HCT116 (cell line): ENCODE results near the gene LAMC3. TPM values are rescaled to one million over a fixed set of nuclear protein-coding genes. Genes with fewer than 3 reads are reported as not detected.

Experiments
- ATAC-seq: fragments of 200-7000 bp; cut with Tn5 transposase; 2 replicates; pipeline ENCODE4 v1.9.1; 2020; ENCODE audit warnings: mild to moderate bottlenecking, moderate library complexity
- BruUV-seq: library from RNA; stranded (reverse); fragments of 400-500 nt; replicated peaks from 2 replicates; lab custom pipeline; 2021; lab: Mats Ljungman, UMichigan
- CTCF ChIA-PET: fragments of 300-600 bp; sonication (Branson Sonifier 250); formaldehyde crosslinking; loops from one replicate; lab custom pipeline; 2021; ENCODE audit warnings: antibody characterized with exemption; lab: Charles Lee
- POLR2A ChIA-PET: fragments of 300-600, 350-600 bp; sonication (Branson Sonifier 250); formaldehyde crosslinking; loops from one replicate; lab custom pipeline; 2021; ENCODE audit warnings: antibody characterized with exemption; lab: Charles Lee
- RAD21 ChIA-PET, 2 experiments: fragments of 300-600 bp; sonication (Branson Sonifier 250); formaldehyde crosslinking; loops; one replicate each; lab custom pipeline; 2023; ENCODE audit warnings: low total read pairs in 2 of 2; ENCODE audit not compliant: uncharacterized antibody in 2 of 2, unreplicated experiment in 2 of 2, low non-redundant PET in 1 of 2; lab: Charles Lee
- DNase-seq: peaks from one replicate; pipeline ENCODE4 v3.0.0-alpha.2; 2010; ENCODE audit warnings: low read depth, low spot score
- H2AFZ ChIP-seq: fragments of 200-600 bp; shearing (Covaris generic), sonication (generic); 2 replicates; pipeline ENCODE4 v1.6.1; 2017; ENCODE audit warnings: low read depth, mixed run types, mixed read lengths, antibody characterized with exemption, low read length; ENCODE audit not compliant: poor library complexity, severe bottlenecking
- H3K27ac ChIP-seq: 2 replicates; pipeline ENCODE4 v1.5.1; 2012; ENCODE audit warnings: low read depth, low read length
- H3K27me3 ChIP-seq: fragments of 200-600 bp; sonication (generic); 2 replicates; pipeline ENCODE4 v1.6.1; 2016; ENCODE audit warnings: mixed run types, low read length, mixed read lengths; ENCODE audit not compliant: insufficient read depth
- H3K36me3 ChIP-seq, 2 experiments: fragments of 200-500 bp in 1 of 2; fragments of 200-600 bp in 1 of 2; sonication (Bioruptor generic) in 1 of 2; sonication (generic) in 1 of 2; 2 replicates each; pipeline versions ENCODE4 v1.5.1 to v1.6.1; 2014 to 2016; ENCODE audit warnings: low read length in 2 of 2, inconsistent platforms in 1 of 2, mixed read lengths in 1 of 2, mixed run types in 1 of 2; ENCODE audit not compliant: insufficient read depth in 2 of 2, control insufficient read depth in 1 of 2
- H3K4me1 ChIP-seq, 2 experiments: fragments of 200-600 bp in 1 of 2; sonication (generic) in 1 of 2; 2 replicates each; pipeline versions ENCODE4 v1.5.1 to v1.6.1; 2012 to 2017; ENCODE audit warnings: low read length in 2 of 2, inconsistent platforms in 1 of 2, mild to moderate bottlenecking in 1 of 2, mixed read lengths in 1 of 2, mixed run types in 1 of 2, moderate library complexity in 1 of 2; ENCODE audit not compliant: insufficient read depth in 2 of 2, control insufficient read depth in 1 of 2
- H3K4me2 ChIP-seq: fragments of 200-600 bp; sonication (generic); 2 replicates; pipeline ENCODE4 v1.6.1; 2017; ENCODE audit warnings: mixed run types, low read length, mixed read lengths
- H3K4me3 ChIP-seq, 2 experiments: fragments of 200-600 bp in 1 of 2; sonication (generic) in 1 of 2; replicated peaks in 1 of 2; 2 replicates each; pipeline ENCODE4 v1.5.1; 2011 to 2016; ENCODE audit warnings: low read length in 2 of 2, control low read depth in 1 of 2, low read depth in 1 of 2, mild to moderate bottlenecking in 1 of 2, mixed read lengths in 1 of 2, mixed run types in 1 of 2
- H3K79me2 ChIP-seq: fragments of 200-600 bp; sonication (generic); 2 replicates; pipeline ENCODE4 v1.6.1; 2017; ENCODE audit warnings: mild to moderate bottlenecking, mixed run types, low read length, moderate library complexity, mixed read lengths; ENCODE audit not compliant: insufficient read depth
- H3K9ac ChIP-seq: fragments of 200-600 bp; sonication (generic); 2 replicates; pipeline ENCODE4 v1.6.1; 2016; ENCODE audit warnings: low read length, mixed read lengths
- H3K9me2 ChIP-seq: fragments of 200-600 bp; sonication (generic), shearing (Covaris generic); 2 replicates; pipeline ENCODE4 v1.6.1; 2017; ENCODE audit warnings: mixed run types, mild to moderate bottlenecking, moderate library complexity; ENCODE audit not compliant: insufficient read depth
- H3K9me3 ChIP-seq, 2 experiments: fragments of 200-500 bp in 1 of 2; fragments of 200-600 bp in 1 of 2; sonication (Bioruptor generic) in 1 of 2; sonication (generic) in 1 of 2; 2 replicates each; pipeline ENCODE4 v1.6.1; 2014 to 2017; ENCODE audit warnings: low read length in 2 of 2, mixed read lengths in 2 of 2, inconsistent platforms in 1 of 2, low read depth in 1 of 2, mild to moderate bottlenecking in 1 of 2, mixed run types in 1 of 2, moderate library complexity in 1 of 2; ENCODE audit not compliant: control insufficient read depth in 1 of 2, insufficient read depth in 1 of 2
- H4K20me1 ChIP-seq: fragments of 200-600 bp; sonication (generic), shearing (Covaris generic); 2 replicates; pipeline ENCODE4 v1.6.1; 2017; ENCODE audit warnings: mixed run types, mild to moderate bottlenecking, moderate library complexity; ENCODE audit not compliant: insufficient read depth
- ATF3 ChIP-seq: IDR thresholded peaks from 2 replicates; pipeline ENCODE4 v1.6.1; 2012
- CBX3 ChIP-seq: IDR thresholded peaks from 2 replicates; pipeline ENCODE4 v1.6.1; 2012; ENCODE audit warnings: low read depth
- CEBPB ChIP-seq: IDR thresholded peaks from 2 replicates; pipeline ENCODE4 v1.6.1; 2012; ENCODE audit warnings: low read depth
- EZH2 ChIP-seq: fragments of 200-600 bp; sonication (generic); IDR thresholded peaks from 2 replicates; pipeline ENCODE4 v1.6.1; 2017; ENCODE audit warnings: antibody characterized with exemption, mixed run types
- FOSL1 ChIP-seq: IDR thresholded peaks from 2 replicates; pipeline ENCODE4 v1.6.1; 2012; ENCODE audit warnings: low read depth
- JUND ChIP-seq: IDR thresholded peaks from 2 replicates; pipeline ENCODE4 v1.6.1; 2012
- POLR2A ChIP-seq: IDR thresholded peaks from 2 replicates; pipeline ENCODE4 v1.7.0; 2011; ENCODE audit warnings: borderline replicate concordance; ENCODE audit not compliant: insufficient read depth, insufficient read length; ENCODE audit errors: extremely low read depth
- POLR2AphosphoS5 ChIP-seq: IDR thresholded peaks from 2 replicates; pipeline ENCODE4 v1.6.1; 2011; ENCODE audit warnings: mild to moderate bottlenecking, low read depth, low read length, moderate library complexity
- RAD21 ChIP-seq: IDR thresholded peaks from 2 replicates; pipeline ENCODE4 v1.6.1; 2012; ENCODE audit warnings: low read depth, mild to moderate bottlenecking
- SIN3A ChIP-seq: IDR thresholded peaks from 2 replicates; pipeline ENCODE4 v1.6.1; 2012; ENCODE audit warnings: low read depth
- SP1 ChIP-seq: IDR thresholded peaks from 2 replicates; pipeline ENCODE4 v1.6.1; 2012; ENCODE audit warnings: low read depth
- SRF ChIP-seq: IDR thresholded peaks from 2 replicates; pipeline ENCODE4 v1.6.1; 2012; ENCODE audit warnings: low read depth
- TCF7L2 ChIP-seq: IDR thresholded peaks from 2 replicates; pipeline ENCODE4 v1.7.0; 2011; ENCODE audit warnings: borderline replicate concordance, inconsistent platforms; ENCODE audit not compliant: insufficient read depth, insufficient read length; ENCODE audit errors: extremely low read depth
- YY1 ChIP-seq: IDR thresholded peaks from 2 replicates; pipeline ENCODE4 v1.6.1; 2011; ENCODE audit warnings: low read length, low read depth, moderate library complexity, mild to moderate bottlenecking; ENCODE audit not compliant: insufficient replicate concordance; ENCODE audit errors: extremely low read depth
- ZFX ChIP-seq: fragments of 450-650 bp; IDR thresholded peaks from 2 replicates; pipeline ENCODE4 v1.6.1; 2017
- intact Hi-C: fragments of 100-400 bp; cut with micrococcal nuclease; formaldehyde crosslinking; loops from 2 replicates; pipeline ENCODE4 v1.10.0; 2022
- total RNA-seq: library from RNA; stranded (reverse); gene quantifications from one replicate; pipeline ENCODE4 v1.2.1, GENCODE V29; 2021; ENCODE audit not compliant: unreplicated experiment
- TF ChIP-seq, protein P1 (sequence below): IDR thresholded peaks from 2 replicates; pipeline ENCODE4 v1.6.1; 2012; ENCODE audit warnings: low read depth
- TF ChIP-seq, protein P2 (sequence below), 3 experiments: fragments of 200-600 bp in 1 of 3; sonication (generic) in 1 of 3; IDR thresholded peaks in 2 of 3; conservative IDR thresholded peaks in 1 of 3; 2 replicates each; pipeline ENCODE4 v1.5.1; 2012 to 2017; ENCODE audit warnings: low read depth in 2 of 3, low read length in 2 of 3, antibody characterized with exemption in 1 of 3, borderline replicate concordance in 1 of 3, control low read depth in 1 of 3, mild to moderate bottlenecking in 1 of 3, mixed read lengths in 1 of 3, mixed run types in 1 of 3, moderate library complexity in 1 of 3; ENCODE audit not compliant: insufficient read depth in 1 of 3
- TF ChIP-seq, protein P3 (sequence below): IDR thresholded peaks from 2 replicates; pipeline ENCODE4 v1.6.1; 2012
- TF ChIP-seq, protein P4 (sequence below): IDR thresholded peaks from 2 replicates; pipeline ENCODE4 v1.6.1; 2011; ENCODE audit warnings: mild to moderate bottlenecking, low read length, moderate library complexity; ENCODE audit not compliant: insufficient replicate concordance; ENCODE audit errors: extremely low read depth

Gene LAMC3
- total RNA-seq, 1 experiment from 2014 or later: 7.7 TPM

GRCh38 chr9:131038256-131039128, 29.5 kb downstream of the LAMC3 start:
- BruUV-seq: no TSS peak
- H3K4me1 ChIP-seq: no peaks in the 10 kb centered on the region
- ATAC-seq (no peak), DNase-seq (no peak)
- H3K36me3 ChIP-seq: no peaks in the 10 kb centered on the region
- H3K27ac ChIP-seq: no peak overlapping the region
- H4K20me1 ChIP-seq: no peaks in the 10 kb centered on the region
- H3K4me2 ChIP-seq: no peak overlapping the region
- intact Hi-C loops: no loop called here
- no peak overlapping the region for H3K9ac ChIP-seq
- POLR2A ChIA-PET: no interaction called here
- no peak overlapping the region for H3K4me3 ChIP-seq
- H3K79me2 ChIP-seq: no peaks in the 10 kb centered on the region
- RAD21 ChIA-PET: interaction anchor here in 1 of 2 experiments (0.6 kb wide), 1 partner anchor 20 kb away, joined by 3 read pairs; no protein-coding TSS in a partner anchor
- no peaks in the 10 kb centered on the region for H3K27me3 ChIP-seq
- H3K9me2 ChIP-seq: no peaks in the 10 kb centered on the region
- CTCF ChIA-PET: interaction anchor here (1.0 kb wide), 1 partner anchor 8 kb away, joined by 3 read pairs; no protein-coding TSS in a partner anchor
- H2AFZ ChIP-seq: no peak overlapping the region
- H3K9me3 ChIP-seq: no peaks in the 10 kb centered on the region
- TF ChIP-seq YY1: no peak
- no peak for TF ChIP-seq POLR2AphosphoS5
- no peak for TF ChIP-seq TCF7L2
- no peak for TF ChIP-seq EZH2
- TF ChIP-seq JUND: no peak
- TF ChIP-seq CEBPB: no peak
- TF ChIP-seq SIN3A: no peak
- TF ChIP-seq, protein P1, sequence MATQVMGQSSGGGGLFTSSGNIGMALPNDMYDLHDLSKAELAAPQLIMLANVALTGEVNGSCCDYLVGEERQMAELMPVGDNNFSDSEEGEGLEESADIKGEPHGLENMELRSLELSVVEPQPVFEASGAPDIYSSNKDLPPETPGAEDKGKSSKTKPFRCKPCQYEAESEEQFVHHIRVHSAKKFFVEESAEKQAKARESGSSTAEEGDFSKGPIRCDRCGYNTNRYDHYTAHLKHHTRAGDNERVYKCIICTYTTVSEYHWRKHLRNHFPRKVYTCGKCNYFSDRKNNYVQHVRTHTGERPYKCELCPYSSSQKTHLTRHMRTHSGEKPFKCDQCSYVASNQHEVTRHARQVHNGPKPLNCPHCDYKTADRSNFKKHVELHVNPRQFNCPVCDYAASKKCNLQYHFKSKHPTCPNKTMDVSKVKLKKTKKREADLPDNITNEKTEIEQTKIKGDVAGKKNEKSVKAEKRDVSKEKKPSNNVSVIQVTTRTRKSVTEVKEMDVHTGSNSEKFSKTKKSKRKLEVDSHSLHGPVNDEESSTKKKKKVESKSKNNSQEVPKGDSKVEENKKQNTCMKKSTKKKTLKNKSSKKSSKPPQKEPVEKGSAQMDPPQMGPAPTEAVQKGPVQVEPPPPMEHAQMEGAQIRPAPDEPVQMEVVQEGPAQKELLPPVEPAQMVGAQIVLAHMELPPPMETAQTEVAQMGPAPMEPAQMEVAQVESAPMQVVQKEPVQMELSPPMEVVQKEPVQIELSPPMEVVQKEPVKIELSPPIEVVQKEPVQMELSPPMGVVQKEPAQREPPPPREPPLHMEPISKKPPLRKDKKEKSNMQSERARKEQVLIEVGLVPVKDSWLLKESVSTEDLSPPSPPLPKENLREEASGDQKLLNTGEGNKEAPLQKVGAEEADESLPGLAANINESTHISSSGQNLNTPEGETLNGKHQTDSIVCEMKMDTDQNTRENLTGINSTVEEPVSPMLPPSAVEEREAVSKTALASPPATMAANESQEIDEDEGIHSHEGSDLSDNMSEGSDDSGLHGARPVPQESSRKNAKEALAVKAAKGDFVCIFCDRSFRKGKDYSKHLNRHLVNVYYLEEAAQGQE: no peak
- TF ChIP-seq, protein P2, sequence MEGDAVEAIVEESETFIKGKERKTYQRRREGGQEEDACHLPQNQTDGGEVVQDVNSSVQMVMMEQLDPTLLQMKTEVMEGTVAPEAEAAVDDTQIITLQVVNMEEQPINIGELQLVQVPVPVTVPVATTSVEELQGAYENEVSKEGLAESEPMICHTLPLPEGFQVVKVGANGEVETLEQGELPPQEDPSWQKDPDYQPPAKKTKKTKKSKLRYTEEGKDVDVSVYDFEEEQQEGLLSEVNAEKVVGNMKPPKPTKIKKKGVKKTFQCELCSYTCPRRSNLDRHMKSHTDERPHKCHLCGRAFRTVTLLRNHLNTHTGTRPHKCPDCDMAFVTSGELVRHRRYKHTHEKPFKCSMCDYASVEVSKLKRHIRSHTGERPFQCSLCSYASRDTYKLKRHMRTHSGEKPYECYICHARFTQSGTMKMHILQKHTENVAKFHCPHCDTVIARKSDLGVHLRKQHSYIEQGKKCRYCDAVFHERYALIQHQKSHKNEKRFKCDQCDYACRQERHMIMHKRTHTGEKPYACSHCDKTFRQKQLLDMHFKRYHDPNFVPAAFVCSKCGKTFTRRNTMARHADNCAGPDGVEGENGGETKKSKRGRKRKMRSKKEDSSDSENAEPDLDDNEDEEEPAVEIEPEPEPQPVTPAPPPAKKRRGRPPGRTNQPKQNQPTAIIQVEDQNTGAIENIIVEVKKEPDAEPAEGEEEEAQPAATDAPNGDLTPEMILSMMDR (IDR thresholded peaks at IDR 0.05 in 2 of 3, conservative IDR thresholded peaks at IDR 0.05 in 1 of 3; ENCODE audit: borderline replicate concordance in 1 of 3, insufficient read depth in 1 of 3, low read depth in 2 of 3, low read length in 2 of 3): no peak
- TF ChIP-seq ATF3: no peak
- no peak for TF ChIP-seq CBX3
- no peak for TF ChIP-seq POLR2A
- TF ChIP-seq, protein P3, sequence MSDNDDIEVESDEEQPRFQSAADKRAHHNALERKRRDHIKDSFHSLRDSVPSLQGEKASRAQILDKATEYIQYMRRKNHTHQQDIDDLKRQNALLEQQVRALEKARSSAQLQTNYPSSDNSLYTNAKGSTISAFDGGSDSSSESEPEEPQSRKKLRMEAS: no peak
- TF ChIP-seq, protein P4, sequence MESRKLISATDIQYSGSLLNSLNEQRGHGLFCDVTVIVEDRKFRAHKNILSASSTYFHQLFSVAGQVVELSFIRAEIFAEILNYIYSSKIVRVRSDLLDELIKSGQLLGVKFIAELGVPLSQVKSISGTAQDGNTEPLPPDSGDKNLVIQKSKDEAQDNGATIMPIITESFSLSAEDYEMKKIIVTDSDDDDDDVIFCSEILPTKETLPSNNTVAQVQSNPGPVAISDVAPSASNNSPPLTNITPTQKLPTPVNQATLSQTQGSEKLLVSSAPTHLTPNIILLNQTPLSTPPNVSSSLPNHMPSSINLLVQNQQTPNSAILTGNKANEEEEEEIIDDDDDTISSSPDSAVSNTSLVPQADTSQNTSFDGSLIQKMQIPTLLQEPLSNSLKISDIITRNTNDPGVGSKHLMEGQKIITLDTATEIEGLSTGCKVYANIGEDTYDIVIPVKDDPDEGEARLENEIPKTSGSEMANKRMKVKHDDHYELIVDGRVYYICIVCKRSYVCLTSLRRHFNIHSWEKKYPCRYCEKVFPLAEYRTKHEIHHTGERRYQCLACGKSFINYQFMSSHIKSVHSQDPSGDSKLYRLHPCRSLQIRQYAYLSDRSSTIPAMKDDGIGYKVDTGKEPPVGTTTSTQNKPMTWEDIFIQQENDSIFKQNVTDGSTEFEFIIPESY: no peak
- TF ChIP-seq FOSL1: no peak
- TF ChIP-seq ZFX: no peak
- no peak for TF ChIP-seq SRF
- no peak for TF ChIP-seq RAD21
- no peak for TF ChIP-seq SP1
